Activated CD4-positive, alpha-beta T cell treated with anti-CD3 and anti-CD28 coated beads, Interleukin-10, Interleukin-2, amounts not matched to agents 100 ng/mL and 50 ng/mL, durations not matched to agents 16 hours and 8 hours (primary cell): ENCODE data around the gene LCE2D.

Experiments
- DNase-seq: peaks from one replicate; pipeline ENCODE4 v3.0.0-alpha.2; 2020

LCE2D gene

DNA sequence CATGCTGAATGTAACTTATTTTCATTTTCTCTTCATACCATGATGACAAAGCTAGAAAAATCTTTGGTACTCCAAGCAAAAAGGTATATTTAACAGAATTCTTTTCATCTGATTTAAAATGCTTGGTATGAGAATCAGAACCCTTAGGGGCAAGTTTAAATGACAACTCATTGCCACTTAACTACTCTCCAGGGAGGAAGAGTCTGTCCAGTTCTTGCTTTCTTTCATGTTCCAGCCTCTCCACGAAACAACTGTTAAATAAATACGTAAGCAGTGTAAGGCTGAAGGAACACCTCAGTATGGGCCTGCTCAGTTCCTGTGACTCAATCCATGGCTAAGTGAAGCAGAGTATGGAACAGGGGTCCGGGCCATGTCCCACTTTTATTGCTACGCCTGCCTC lies 36.6 kb downstream of the LCE2D start:
- DNase-seq: no peak

GRCh38 chr1:152707860-152708259 lies 44.7 kb downstream of the LCE2D start, which contains the start of gene LCE4A:
Gene LCE4A, plus strand, starts transcription at chr1:152708160. Its CDS starts 916 bp downstream, at chr1:152709076.
- DNase-seq: no peak
